Thymus (tissue), 11 donors: ENCODE data around the gene TRMT44. TPM values are rescaled to one million over a fixed set of nuclear protein-coding genes. Genes with fewer than 3 reads are reported as not detected.
A peak's percentile ranks its signal among the peaks of the same experiment; 100 is the strongest.

Source experiments
- DNase-seq, 9 donors: peaks; one replicate each; pipeline ENCODE4 v3.0.0-alpha.2; 2013; ENCODE audit warnings: low spot score in 9 of 9, low read depth in 6 of 9, missing footprints in 1 of 9
- H3K27ac ChIP-seq, 2 donors: one replicate each; pipeline ENCODE4 v1.5.1; 2013; ENCODE audit warnings: control low read depth in 1 of 2, low read depth in 1 of 2, low read length in 1 of 2, mild to moderate bottlenecking in 1 of 2, moderate library complexity in 1 of 2
- H3K27me3 ChIP-seq, 2 donors: one replicate each; pipeline ENCODE4 v1.5.1; 2013; ENCODE audit warnings: low read length in 1 of 2; ENCODE audit not compliant: control insufficient read depth in 2 of 2, insufficient read depth in 1 of 2
- H3K36me3 ChIP-seq, 2 donors: one replicate each; pipeline ENCODE4 v1.5.1; 2013; ENCODE audit warnings: low read length in 1 of 2, mild to moderate bottlenecking in 1 of 2, moderate library complexity in 1 of 2; ENCODE audit not compliant: control insufficient read depth in 2 of 2, insufficient read depth in 2 of 2
- H3K4me1 ChIP-seq, 2 donors: one replicate each; pipeline ENCODE4 v1.5.1; 2013; ENCODE audit warnings: low read length in 2 of 2; ENCODE audit not compliant: control insufficient read depth in 2 of 2, insufficient read depth in 2 of 2
- H3K4me3 ChIP-seq, 2 donors: one replicate each; pipeline ENCODE4 v1.5.1; 2013; ENCODE audit warnings: low read length in 2 of 2, control low read depth in 1 of 2, mild to moderate bottlenecking in 1 of 2
- H3K9me3 ChIP-seq, 2 donors: one replicate each; pipeline ENCODE4 v1.5.1; 2013; ENCODE audit warnings: low read length in 1 of 2, mild to moderate bottlenecking in 1 of 2; ENCODE audit not compliant: control insufficient read depth in 2 of 2, insufficient read depth in 1 of 2
- whole genome bisulfite sequencing: extraction: QIAGEN DNeasy Blood & Tissue Kit; methylation state at CpG from one replicate; pipeline ENCODE4 v1.1.7; 2013; 5-methylcytosine and 5-hydroxymethylcytosine counted together
- polyA plus RNA-seq: library from polyadenylated mRNA; stranded (reverse); fragments of 200-250 nt; gene quantifications from one replicate; pipeline ENCODE4 v1.2.3, GENCODE V29; 2013
- total RNA-seq: library from RNA; stranded (reverse); fragments of 120-200 nt; gene quantifications from one replicate; pipeline ENCODE4 v1.2.4, GENCODE V29; 2013
- donor health status: healthy.

TRMT44 gene
- total and polyA plus RNA-seq, 2 donors: 8.4 to 9.5 TPM

DNA sequence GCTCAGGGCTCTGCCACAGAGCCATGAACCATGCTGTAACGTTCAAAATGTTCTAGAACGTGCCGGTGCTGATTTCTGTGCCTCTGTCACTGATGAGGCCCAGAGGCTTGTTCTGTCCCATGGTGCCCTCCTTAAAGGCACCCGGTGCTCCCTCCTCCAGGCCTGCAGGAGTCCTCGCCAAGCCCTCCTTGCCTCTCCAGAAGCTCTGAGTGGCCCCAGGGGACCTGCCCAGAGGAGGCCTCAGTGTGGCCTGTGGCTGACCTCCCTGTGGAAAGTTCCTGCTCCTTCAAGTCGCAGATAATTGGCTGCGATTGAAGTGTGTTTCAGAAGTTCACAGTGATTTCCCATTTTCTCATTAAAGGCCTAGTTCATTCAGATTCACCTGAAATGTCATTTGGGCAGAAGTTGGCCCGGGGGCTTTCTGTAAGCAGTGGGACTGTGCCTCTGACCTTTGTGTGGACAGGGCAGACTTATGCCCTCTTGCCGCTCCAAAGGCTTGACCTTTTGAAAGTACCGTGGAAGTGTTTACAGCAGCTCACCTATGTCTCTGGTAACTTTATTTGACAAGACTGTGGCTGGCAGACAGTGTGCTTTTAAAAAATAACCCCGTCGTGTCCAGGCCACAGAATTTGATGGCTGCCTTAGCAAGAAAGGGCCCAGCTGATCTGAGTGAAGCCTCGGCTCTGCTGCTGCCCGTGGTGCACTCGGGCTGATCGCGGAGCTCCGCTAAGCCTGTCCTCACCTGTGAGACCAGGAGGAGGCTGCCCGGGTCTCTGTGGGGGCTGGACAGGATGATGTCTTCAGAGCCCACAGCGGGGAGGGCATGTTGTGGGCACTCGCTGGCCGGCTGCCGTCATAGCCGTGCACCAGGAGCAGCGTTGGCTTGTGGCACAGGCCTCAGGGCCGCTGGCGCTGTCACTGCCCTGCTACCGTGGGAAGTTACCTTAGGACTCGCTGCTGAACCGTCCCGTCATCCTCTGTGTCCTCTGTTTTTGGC, 25.3 kb downstream of the TRMT44 start:
- Histone ChIP-seq H3K4me3 (no peak overlapping the region), H3K36me3 (peaks cover 36 to 46% of the 10 kb centered on the region in 2 donors), H3K27ac (no peak overlapping the region), H3K27me3 (no peaks in the 10 kb centered on the region), H3K4me1 (no peaks in the 10 kb centered on the region), H3K9me3 (no peaks in the 10 kb centered on the region)
- no peak for DNase-seq
- 96% methylated on average over 31 of the region's 31 CpGs for WGBS

DNA sequence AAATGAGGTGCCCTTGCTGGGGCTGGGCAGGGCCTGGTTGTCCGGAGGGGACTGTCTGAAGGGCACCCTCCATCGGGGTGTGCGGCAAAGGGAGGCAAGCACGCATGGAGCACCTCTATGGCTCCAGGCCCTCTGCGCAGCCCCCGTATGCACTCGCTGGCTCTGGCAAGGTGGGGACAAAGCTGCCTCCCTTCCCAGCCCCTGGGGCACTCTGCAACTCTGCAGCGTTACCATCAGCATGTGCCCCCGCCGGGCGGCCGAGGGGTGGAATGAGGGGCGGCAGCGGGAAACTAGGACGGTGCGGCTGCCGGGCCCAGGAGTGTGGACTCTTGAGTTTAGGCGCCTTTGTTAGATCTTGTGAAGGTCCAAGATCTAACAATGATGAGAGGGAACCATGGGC, 26.4 kb downstream of the TRMT44 start:
- WGBS: 98% methylated on average over 18 of the region's 18 CpGs
- DNase-seq: no peak
- Histone ChIP-seq H3K4me1 (no peaks in the 10 kb centered on the region), H3K9me3 (no peaks in the 10 kb centered on the region), H3K36me3 (peaks cover 32 to 49% of the 10 kb centered on the region in 2 donors), H3K4me3 (no peak overlapping the region), H3K27ac (no peak overlapping the region), H3K27me3 (no peaks in the 10 kb centered on the region)

DNA sequence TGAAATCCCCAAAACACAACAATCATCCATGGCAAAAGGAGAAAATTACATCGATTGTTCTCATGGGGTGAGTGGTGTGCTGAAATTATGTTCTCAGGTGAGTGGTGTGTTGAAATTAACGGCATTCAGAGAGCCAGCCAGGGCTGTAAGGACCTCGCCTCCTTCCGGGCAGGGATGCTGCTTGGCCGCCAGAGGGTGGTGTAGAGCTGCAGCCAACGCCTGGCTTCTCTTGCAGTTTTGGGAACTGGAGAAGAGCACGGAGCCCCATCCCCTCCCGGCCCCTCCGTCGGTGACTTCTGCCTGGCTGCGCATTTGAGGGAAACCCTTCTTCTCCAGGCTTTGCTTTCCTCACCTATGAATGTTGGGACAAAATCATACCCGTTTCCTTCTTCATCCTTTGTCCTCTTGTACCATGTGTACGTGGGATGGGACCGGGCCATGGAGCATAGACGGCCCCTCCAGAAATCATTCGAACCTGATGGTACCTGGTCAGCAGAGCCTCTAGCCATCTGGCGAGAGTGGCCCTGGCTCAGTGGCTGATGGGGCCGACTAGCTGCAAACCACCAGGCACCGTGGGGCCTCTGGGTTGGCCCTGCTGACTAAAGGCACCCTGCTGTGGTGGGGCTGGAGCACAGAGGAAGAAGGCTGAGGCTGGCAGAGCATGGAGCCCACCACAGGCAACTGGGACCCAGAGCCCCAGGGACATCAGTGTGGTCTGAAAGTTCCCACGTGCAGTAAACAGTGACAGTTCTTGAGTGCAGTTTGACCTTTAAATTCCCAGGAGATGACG, 28.4 kb downstream of the TRMT44 start:
- no peak overlapping the region for H3K27ac ChIP-seq
- H3K9me3 ChIP-seq: no peaks in the 10 kb centered on the region
- WGBS: 66% methylated on average over 21 of the region's 21 CpGs
- no peak overlapping the region for H3K4me3 ChIP-seq
- peaks cover 0 to 8% of the 10 kb centered on the region in 2 donors for H3K4me1 ChIP-seq
- DNase-seq: peak in 7 of 9 donors; percentile 5 to 57 (median 30)
- H3K36me3 ChIP-seq: peaks cover 30 to 49% of the 10 kb centered on the region in 2 donors
- no peaks in the 10 kb centered on the region for H3K27me3 ChIP-seq

DNA sequence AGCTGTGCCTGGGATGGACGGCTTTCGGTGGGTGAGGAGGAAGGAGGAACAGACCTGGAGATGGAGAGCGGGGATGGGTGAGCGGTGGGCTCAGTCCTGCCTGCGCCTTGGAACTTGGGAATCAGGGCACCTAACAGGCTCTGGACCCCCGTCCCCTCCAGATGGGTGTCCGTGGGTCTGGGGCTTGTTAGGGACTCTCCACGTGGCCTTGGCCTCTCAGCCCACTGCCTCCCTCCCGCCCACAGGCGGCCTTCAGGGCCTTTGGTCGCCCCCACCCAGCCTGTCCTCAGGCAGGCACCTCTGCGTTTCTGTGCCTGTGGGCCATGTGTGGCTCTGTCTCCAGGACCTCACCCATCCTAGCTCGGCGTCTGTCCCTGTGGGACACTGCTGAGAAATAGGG, 29.0 kb downstream of the TRMT44 start:
- H3K9me3 ChIP-seq: no peaks in the 10 kb centered on the region
- H3K27ac ChIP-seq: no peak overlapping the region
- H3K36me3 ChIP-seq: peaks cover 28 to 47% of the 10 kb centered on the region in 2 donors
- no peaks in the 10 kb centered on the region for H3K27me3 ChIP-seq
- no peak for DNase-seq
- WGBS: 98% methylated on average over 14 of the region's 14 CpGs
- peaks cover 0 to 8% of the 10 kb centered on the region in 2 donors for H3K4me1 ChIP-seq
- no peak overlapping the region for H3K4me3 ChIP-seq

DNA sequence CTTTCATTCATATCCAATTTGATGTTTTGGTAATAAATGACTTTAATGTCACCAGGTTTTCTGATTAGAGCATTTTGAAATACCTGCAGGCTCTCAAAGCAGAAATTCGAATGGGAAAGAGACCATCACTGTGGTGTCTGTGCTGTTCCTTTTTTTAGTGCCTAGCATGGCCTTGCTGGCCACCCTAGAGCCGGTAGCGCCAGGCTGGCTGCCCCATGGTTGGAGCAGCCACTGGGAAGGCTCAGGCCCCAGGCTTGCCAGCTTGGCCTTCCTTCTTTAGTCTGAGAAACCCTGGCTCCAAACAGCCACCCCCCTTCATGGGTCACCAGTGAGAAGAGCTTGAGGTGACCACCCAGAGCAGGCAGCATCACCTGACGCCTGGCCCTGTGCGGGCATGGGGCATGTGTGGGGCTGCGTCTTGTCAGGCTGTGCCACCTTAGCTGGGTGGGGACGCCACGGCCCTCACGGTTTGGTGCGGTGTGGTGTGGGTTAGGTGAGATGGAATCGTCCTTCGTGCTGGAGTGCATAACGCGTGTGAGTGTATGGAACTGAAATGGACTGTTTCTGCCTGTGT, 30.0 kb downstream of the TRMT44 start:
- peaks cover 0 to 8% of the 10 kb centered on the region in 2 donors for H3K4me1 ChIP-seq
- H3K9me3 ChIP-seq: no peaks in the 10 kb centered on the region
- no peak for DNase-seq
- peaks cover 21 to 42% of the 10 kb centered on the region in 2 donors for H3K36me3 ChIP-seq
- WGBS: 98% methylated on average over 14 of the region's 14 CpGs
- H3K4me3 ChIP-seq: no peak overlapping the region
- no peaks in the 10 kb centered on the region for H3K27me3 ChIP-seq
- no peak overlapping the region for H3K27ac ChIP-seq

DNA sequence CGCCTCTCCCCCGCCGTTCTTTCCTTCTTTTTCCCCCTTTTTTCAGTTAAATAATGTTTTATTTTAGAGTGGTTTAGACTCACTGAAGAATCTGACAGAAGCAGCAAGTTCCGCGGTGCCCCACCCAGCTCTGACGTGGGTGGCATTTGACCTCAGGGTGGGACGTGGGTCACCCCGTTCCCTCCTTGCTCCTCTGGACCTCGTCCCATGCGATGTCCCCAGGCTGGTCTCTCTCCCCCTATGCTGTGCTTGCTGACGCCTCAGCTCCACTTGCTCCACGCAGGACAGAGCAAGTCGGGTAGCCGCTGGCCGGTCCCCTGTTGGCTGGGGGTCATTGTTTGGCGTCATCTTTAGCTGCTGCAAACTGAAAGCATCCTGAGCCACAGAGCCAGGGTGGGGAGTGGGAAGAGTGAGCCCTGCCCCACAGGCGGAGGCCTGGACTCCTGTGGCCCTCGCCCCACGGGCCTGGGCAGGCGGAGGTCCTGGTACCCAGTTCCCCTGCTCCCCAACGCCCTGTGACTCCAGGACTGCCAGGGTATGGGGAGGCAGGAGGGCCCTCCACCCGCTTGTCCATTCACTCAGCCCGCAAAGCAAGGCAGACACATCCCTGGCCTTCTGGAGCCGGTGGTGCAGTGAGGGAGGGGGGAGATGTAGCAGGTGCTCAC, 30.8 kb downstream of the TRMT44 start:
- WGBS: 91% methylated on average over 24 of the region's 24 CpGs
- no peak for DNase-seq
- Histone ChIP-seq H3K36me3 (peaks cover 21 to 43% of the 10 kb centered on the region in 2 donors), H3K4me1 (peaks cover 0 to 8% of the 10 kb centered on the region in 2 donors), H3K4me3 (no peak overlapping the region), H3K9me3 (no peaks in the 10 kb centered on the region), H3K27me3 (no peaks in the 10 kb centered on the region), H3K27ac (no peak overlapping the region)

DNA sequence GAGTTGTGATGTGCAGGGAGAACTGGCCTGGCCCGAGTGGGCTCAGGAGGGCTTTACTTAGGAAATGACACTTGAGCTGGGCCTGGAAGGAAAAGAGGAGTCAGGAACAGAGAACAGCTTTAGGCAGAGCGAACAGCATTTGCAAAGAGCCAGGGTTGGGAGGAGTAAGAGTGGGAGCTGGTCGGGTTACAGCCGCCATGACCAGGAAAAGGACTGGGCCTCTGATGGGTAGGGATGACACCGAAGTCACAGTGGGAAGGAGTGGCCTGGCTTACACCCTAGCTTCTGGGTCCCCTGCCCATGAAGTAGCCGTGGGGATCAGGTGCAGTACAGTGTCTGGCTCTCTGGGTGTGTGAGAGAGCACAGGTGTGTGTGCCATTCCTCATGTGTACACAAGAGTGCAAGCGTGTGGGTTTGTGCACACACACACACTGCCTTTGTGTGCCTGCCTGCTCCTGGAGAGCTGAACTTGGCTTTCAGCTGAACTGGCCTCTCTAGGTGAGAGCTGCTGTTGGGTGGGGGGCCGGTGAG, 31.6 kb downstream of the TRMT44 start:
- Histone ChIP-seq H3K36me3 (peaks cover 17 to 39% of the 10 kb centered on the region in 2 donors), H3K4me1 (peaks cover 0 to 8% of the 10 kb centered on the region in 2 donors), H3K27me3 (no peaks in the 10 kb centered on the region), H3K9me3 (no peaks in the 10 kb centered on the region), H3K4me3 (no peak overlapping the region), H3K27ac (peak overlapping the region; percentile 37 to 62)
- DNase-seq: no peak
- WGBS: 88% methylated on average over 8 of the region's 8 CpGs

DNA sequence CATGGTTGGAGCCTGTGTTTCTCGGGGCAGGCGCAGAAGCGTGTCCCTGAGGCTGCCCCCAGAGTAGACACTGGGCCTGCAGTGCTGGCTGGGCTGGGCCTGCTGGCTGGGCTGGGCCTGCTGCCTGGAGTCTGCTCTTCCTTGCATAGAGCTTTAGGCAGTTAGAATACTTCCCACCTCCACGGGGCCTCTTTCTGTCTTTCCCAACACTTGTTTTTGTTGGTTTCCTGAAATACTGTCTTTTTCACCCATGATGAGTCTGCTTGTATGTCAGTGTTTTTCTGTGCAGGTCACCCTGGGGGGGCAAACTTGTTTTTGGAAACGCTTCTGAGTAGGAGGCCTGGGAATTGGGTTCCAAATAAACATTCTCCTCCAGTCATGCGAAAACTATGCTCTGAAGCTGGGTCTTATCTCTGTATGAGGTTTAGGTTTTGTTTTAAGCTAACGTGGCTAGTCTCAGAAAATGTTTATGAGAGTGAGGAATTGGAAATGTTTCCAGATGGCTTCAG, 32.2 kb downstream of the TRMT44 start:
- DNase-seq: no peak
- H3K27ac ChIP-seq: peak overlapping the region; percentile 53 to 66
- no peaks in the 10 kb centered on the region for H3K9me3 ChIP-seq
- peaks cover 0 to 8% of the 10 kb centered on the region in 2 donors for H3K4me1 ChIP-seq
- 95% methylated on average over 7 of the region's 7 CpGs for WGBS
- H3K4me3 ChIP-seq: no peak overlapping the region
- peaks cover 16 to 43% of the 10 kb centered on the region in 2 donors for H3K36me3 ChIP-seq
- H3K27me3 ChIP-seq: no peaks in the 10 kb centered on the region
